AG04449 (cell line): ENCODE measurements around the gene DLX6.

ENCODE experiments used
- CTCF ChIA-PET: fragments of 350-600 bp; formaldehyde crosslinking; extraction: SDS; loops from one replicate; lab custom pipeline; 2021; ENCODE audit warnings: antibody characterized with exemption; lab: Yijun Ruan, JAX
- POLR2A ChIA-PET: fragments of 400-600, 350-600 bp; formaldehyde crosslinking; extraction: SDS; loops from one replicate; lab custom pipeline; 2020; ENCODE audit warnings: antibody characterized with exemption, inconsistent platforms; lab: Yijun Ruan, JAX
- DNase-seq: peaks from one replicate; pipeline ENCODE4 v3.0.0-alpha.2; 2010; ENCODE audit warnings: low read depth, low spot score
- H3K4me3 ChIP-seq: 2 replicates; pipeline ENCODE4 v1.5.1; 2011; ENCODE audit warnings: low read depth, mild to moderate bottlenecking, control low read depth, low read length
- TF ChIP-seq, protein P1 (sequence below): IDR thresholded peaks from one replicate; pipeline ENCODE4 v1.5.1; 2011; ENCODE audit warnings: mild to moderate bottlenecking, moderate library complexity, low read length, control low read depth, inconsistent platforms; ENCODE audit not compliant: insufficient read depth; ENCODE audit errors: missing control alignments

DLX6 gene

GRCh38 chr7:96997512-96998032, 7.8 kb upstream of the DLX6 start:
- ChIA-PET CTCF (no interaction called here), POLR2A (no interaction called here)
- no peak for DNase-seq
- no peak overlapping the region for H3K4me3 ChIP-seq
- TF ChIP-seq, protein P1, sequence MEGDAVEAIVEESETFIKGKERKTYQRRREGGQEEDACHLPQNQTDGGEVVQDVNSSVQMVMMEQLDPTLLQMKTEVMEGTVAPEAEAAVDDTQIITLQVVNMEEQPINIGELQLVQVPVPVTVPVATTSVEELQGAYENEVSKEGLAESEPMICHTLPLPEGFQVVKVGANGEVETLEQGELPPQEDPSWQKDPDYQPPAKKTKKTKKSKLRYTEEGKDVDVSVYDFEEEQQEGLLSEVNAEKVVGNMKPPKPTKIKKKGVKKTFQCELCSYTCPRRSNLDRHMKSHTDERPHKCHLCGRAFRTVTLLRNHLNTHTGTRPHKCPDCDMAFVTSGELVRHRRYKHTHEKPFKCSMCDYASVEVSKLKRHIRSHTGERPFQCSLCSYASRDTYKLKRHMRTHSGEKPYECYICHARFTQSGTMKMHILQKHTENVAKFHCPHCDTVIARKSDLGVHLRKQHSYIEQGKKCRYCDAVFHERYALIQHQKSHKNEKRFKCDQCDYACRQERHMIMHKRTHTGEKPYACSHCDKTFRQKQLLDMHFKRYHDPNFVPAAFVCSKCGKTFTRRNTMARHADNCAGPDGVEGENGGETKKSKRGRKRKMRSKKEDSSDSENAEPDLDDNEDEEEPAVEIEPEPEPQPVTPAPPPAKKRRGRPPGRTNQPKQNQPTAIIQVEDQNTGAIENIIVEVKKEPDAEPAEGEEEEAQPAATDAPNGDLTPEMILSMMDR = no peak

DNA sequence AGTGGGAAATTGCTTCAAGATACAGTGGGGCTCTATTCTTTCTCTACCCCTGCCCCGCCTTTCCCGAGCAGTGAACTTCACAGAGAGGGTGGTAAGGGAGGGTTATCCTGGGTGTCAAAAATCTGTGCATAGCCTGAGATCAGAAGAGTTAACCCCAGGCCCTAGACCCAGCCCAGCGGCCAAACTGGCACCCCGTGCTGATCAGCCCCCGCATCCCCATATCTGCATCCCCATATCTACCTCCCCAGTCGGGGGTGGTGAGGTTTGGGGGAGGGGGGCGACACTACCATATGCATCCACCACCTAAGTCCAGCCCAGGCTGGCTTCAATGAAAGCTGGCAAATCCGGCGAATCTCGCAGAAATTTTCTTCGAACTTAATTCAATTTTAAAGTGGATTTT, 7.0 kb upstream of the DLX6 start:
- no peak overlapping the region for H3K4me3 ChIP-seq
- ChIA-PET CTCF (no interaction called here), POLR2A (no interaction called here)
- no peak for DNase-seq
- TF ChIP-seq, protein P1 = no peak

DNA sequence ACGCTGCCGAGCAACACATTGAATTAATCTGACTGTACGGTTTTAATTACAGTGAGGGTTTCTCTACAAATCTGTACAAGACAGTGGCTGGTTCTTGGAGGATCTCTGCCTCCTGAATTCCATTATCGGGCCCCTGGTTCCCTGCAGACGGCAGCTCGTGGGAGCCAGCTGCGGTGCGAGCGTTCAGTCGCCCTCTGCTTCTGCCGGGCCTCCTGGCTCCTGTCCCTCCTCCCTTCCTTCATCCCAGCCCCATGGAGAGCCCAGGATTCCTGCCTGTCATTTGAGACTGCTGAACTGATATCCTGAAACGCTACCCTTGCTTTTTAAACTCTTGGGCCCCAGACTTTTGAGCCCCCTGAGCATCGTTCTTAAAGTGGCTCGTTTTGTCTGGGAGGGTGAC, 6.6 kb upstream of the DLX6 start:
- POLR2A ChIA-PET = no interaction called here
- TF ChIP-seq, protein P1 = no peak
- CTCF ChIA-PET = no interaction called here

GRCh38 chr7:97001221-97001620, 4.1 kb upstream of the DLX6 start:
- CTCF ChIA-PET = no interaction called here
- no peak overlapping the region for H3K4me3 ChIP-seq
- POLR2A ChIA-PET = no interaction called here
- DNase-seq = no peak
- TF ChIP-seq, protein P1 = no peak

More for the DNA sequence above, 6.6 kb upstream of the DLX6 start:
- H3K4me3 ChIP-seq = no peak overlapping the region
- no peak for DNase-seq

DNA sequence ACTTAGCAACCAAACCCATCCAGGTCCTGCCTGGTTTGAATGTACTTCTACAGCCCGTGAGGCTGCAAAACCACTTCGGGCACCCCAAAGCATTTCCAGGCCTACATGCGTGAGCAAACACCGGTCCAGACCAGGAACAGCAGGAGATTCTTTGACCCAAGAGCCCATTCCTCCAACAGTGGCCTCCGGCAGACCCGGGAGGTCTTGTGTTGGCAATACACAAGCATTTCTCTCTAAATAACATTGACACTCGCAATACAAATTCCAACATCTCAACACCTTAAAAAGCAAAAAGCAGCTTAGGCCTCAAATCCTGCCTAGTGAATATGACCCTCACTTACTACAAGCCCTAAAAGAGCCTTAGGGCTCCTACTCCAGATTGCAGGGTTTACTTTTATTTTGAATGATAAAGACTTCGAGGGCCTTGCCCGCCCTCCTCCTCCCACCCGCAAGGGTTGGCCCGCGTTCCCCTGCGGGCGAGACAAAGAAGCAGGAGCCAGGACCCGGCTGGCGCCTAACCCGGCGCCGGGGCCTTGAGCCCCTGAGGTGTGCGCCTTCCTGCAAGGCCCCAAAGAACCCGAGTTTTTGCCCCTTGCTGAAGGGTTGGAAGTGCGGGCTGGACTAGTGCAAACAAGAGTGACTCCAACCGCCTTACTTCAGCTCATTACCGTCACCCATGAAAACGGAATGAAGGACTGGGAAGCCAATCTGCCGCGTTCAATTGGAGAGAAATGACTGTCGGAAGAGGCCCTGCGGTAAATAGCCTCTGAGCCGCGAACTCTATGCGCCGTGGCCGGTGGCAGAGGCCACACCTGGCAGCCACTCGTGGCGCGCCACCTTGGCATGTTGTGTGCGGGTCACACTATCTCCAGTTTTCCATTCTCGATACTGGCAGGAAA, 3.4 kb upstream of the DLX6 start:
- DNase-seq = no peak
- TF ChIP-seq, protein P1 = no peak
- CTCF ChIA-PET = no interaction called here
- H3K4me3 ChIP-seq = no peak overlapping the region
- POLR2A ChIA-PET = no interaction called here

DNA sequence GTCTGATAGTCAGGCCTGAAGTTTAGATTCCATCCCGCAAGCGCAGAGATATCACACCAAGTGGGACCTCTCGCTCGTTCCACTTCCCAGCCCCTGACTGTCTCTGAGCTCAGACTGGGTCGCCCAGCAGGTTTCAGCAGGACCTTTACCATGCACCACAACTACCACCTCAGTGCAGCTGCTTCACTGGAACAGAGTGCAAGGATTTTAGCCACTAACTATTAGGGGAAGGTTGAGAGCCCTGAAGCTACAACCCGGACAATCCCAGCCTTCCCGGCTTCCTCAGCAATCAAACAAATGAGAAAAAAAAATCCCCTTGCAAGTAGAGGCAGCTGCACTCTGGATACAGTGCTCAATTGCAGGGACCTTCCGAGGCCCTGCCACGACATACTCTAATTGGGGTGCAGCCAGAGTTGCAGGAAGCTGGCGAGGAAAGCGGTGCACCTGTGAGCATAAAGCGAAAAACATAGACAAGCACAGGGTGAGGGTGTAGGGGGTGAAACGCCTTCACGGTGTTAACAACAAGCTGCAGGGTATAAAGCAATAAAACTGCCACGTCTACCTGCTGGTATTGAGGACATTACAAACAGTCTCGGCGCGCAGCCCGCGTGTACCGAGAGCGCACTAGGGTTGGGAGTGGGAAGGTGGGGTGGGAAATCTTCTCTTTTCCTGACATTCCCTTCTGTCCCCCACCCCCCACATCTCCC, 2.6 kb upstream of the DLX6 start:
- H3K4me3 ChIP-seq = no peak overlapping the region
- TF ChIP-seq, protein P1 = no peak
- ChIA-PET CTCF (no interaction called here), POLR2A (no interaction called here)
- DNase-seq = no peak
